ENCODE data around the gene MORC2. TPM values are rescaled to one million over a fixed set of nuclear protein-coding genes. Genes with fewer than 3 reads are reported as not detected.

Gene MORC2
- polyA plus RNA-seq, 1 donor (not counting 4 experiments of a cell fraction or from before 2014, with no cell fraction given): 14.1 TPM

- H3K79me2 ChIP-seq (ENCODE audit: control insufficient read depth, insufficient read depth, low read length): no peaks in the 10 kb centered on the region
- H3K27ac ChIP-seq (ENCODE audit: control insufficient read depth, insufficient read depth, low read length): no peak overlapping the region
- no peak for TF ChIP-seq EZH2 (IDR thresholded peaks at IDR 0.05; ENCODE audit: low read length)
- no peak for TF ChIP-seq CTCF (optimal IDR thresholded peaks at IDR 0.05 in 1 of 3, IDR thresholded peaks at IDR 0.05 in 1 of 3, conservative IDR thresholded peaks at IDR 0.05 in 1 of 3; ENCODE audit: extremely low read depth in 1 of 3, insufficient read depth in 2 of 3, low read length in 3 of 3)
- no peak for FAIRE-seq
- no peaks in the 10 kb centered on the region for H3K36me3 ChIP-seq (ENCODE audit: control insufficient read depth in 2 of 2, extremely low read depth in 1 of 2, insufficient read depth in 2 of 2, low read length in 2 of 2)
- no peaks in the 10 kb centered on the region for H3K9me3 ChIP-seq (ENCODE audit: control insufficient read depth, low read depth, low read length)
- H3K4me2 ChIP-seq (ENCODE audit: control insufficient read depth, extremely low read depth, insufficient read depth, low read depth, low read length): no peak overlapping the region
- peaks cover 4% of the 10 kb centered on the region for H3K4me1 ChIP-seq (ENCODE audit: control insufficient read depth, extremely low read depth, insufficient read depth, low read length)
- dilution Hi-C loops (cut with MboI; ENCODE audit: extremely low pct_ligation_motif_present, low sequenced_read_pairs): no loop called here
- H3K4me3 ChIP-seq (ENCODE audit: control insufficient read depth in 2 of 3, extremely low read depth in 1 of 3, insufficient read depth in 2 of 3, low read depth in 1 of 3, low read length in 3 of 3): no peak overlapping the region
- H3K9me1 ChIP-seq (ENCODE audit: control insufficient read depth, extremely low read depth, insufficient read depth, low read length): no peaks in the 10 kb centered on the region
- H4K20me1 ChIP-seq (ENCODE audit: control insufficient read depth, extremely low read depth, insufficient read depth, low read length): no peaks in the 10 kb centered on the region
- no peaks in the 10 kb centered on the region for H3K27me3 ChIP-seq (ENCODE audit: control insufficient read depth, extremely low read depth, insufficient read depth, low read length)
- no peak for DNase-seq (ENCODE audit: low read depth, low spot score)
- H2AFZ ChIP-seq (ENCODE audit: control insufficient read depth, low read length): no peak overlapping the region
- H3K9ac ChIP-seq (ENCODE audit: control insufficient read depth, extremely low read depth, insufficient read depth, low read length): no peak overlapping the region
Measured at GRCh38 chr22:30918761-30919160, 49.8 kb downstream of the MORC2 start.

- Histone ChIP-seq H3K79me2 (ENCODE audit: control insufficient read depth, insufficient read depth, low read length) (no peaks in the 10 kb centered on the region), H3K4me1 (ENCODE audit: control insufficient read depth, extremely low read depth, insufficient read depth, low read length) (no peaks in the 10 kb centered on the region), H3K27me3 (ENCODE audit: control insufficient read depth, extremely low read depth, insufficient read depth, low read length) (no peaks in the 10 kb centered on the region), H3K9ac (ENCODE audit: control insufficient read depth, extremely low read depth, insufficient read depth, low read length) (no peak overlapping the region), H3K9me1 (ENCODE audit: control insufficient read depth, extremely low read depth, insufficient read depth, low read length) (no peaks in the 10 kb centered on the region), H3K9me3 (ENCODE audit: control insufficient read depth, low read depth, low read length) (no peaks in the 10 kb centered on the region), H3K27ac (ENCODE audit: control insufficient read depth, insufficient read depth, low read length) (no peak overlapping the region), H3K36me3 (ENCODE audit: control insufficient read depth in 2 of 2, extremely low read depth in 1 of 2, insufficient read depth in 2 of 2, low read length in 2 of 2) (no peaks in the 10 kb centered on the region), H3K4me3 (ENCODE audit: control insufficient read depth in 2 of 3, extremely low read depth in 1 of 3, insufficient read depth in 2 of 3, low read depth in 1 of 3, low read length in 3 of 3) (no peak overlapping the region), H2AFZ (ENCODE audit: control insufficient read depth, low read length) (no peak overlapping the region), H3K4me2 (ENCODE audit: control insufficient read depth, extremely low read depth, insufficient read depth, low read depth, low read length) (no peak overlapping the region), H4K20me1 (ENCODE audit: control insufficient read depth, extremely low read depth, insufficient read depth, low read length) (no peaks in the 10 kb centered on the region)
- FAIRE-seq: no peak
- dilution Hi-C loops (cut with MboI; ENCODE audit: extremely low pct_ligation_motif_present, low sequenced_read_pairs): no loop called here
- no peak for DNase-seq (ENCODE audit: low read depth, low spot score)
- TF ChIP-seq EZH2 (IDR thresholded peaks at IDR 0.05; ENCODE audit: low read length) (no peak), CTCF (optimal IDR thresholded peaks at IDR 0.05 in 1 of 3, IDR thresholded peaks at IDR 0.05 in 1 of 3, conservative IDR thresholded peaks at IDR 0.05 in 1 of 3; ENCODE audit: extremely low read depth in 1 of 3, insufficient read depth in 2 of 3, low read length in 3 of 3) (no peak)
Measured at GRCh38 chr22:30910358-30910757, 58.2 kb downstream of the MORC2 start.
